Measurements from ENCODE around the gene C19orf33.
"Not testable (repeated sequence)": the region's sequence is repeated elsewhere in the genome, so short reads cannot be mapped to it uniquely, and the experiment has no call there.

The C19orf33 gene

DNA sequence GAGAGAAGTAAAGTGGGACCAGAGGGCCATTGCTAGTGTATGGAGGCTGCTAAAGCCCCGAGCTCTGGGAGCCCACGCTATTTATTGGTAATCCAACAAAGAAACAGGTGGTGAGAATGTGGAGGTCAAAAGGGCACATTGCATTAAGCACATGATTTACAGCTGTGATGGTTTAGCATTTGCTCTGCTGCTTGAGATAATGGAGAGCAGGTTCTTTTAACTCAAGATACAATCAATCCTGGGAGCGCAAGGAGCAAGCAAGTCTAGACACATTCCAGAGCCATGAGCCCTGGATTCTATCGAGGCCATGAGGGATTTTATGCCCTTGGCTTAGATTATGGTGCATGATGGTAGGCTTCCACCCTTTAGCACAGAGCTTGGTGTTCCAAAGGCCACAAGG lies 35.0 kb downstream of the C19orf33 start:
- not testable (repeated sequence) for DNase-seq (ENCODE audit: low spot score)

DNA sequence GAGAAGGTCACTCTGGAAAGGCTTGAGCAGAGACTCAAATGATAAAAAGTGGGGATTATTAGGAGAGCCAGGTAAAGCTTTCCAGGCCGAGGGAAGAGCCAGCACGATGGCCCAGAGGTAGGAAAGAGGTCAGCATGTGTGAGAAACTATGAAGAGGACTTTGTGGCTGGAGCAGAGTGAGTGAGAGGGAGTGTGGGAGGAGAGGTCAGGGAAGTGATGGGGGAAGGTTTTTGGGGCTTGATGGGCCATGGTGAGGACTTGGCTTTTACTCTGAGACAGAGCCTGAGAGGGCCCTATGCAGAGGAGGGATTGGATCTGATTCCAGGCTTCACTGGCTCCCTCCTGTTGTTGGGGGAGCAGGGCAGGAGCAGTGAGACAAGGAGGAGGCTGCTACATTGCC lies 36.9 kb downstream of the C19orf33 start:
- no peak for DNase-seq (ENCODE audit: low spot score)

DNA sequence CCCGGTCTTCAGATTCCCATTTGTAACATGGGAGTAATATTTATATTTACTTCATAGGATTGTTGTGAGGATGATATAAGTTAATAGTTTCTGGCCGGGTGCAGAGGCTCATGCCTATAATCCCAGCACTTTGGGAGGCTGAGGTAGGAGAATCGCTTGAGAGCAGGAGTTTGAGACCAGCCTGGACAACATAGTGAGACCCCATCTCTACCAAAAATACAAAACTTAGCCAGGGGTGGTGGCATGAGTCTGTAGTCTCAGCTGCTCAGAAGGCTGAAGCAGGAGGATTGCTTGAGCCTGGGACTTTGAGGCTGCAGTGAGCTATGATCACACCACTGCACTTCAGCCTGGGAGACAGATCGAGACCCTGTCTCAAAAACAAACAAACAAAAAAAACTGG lies 42.8 kb downstream of the C19orf33 start:
- no peak for DNase-seq (ENCODE audit: low spot score)

DNA sequence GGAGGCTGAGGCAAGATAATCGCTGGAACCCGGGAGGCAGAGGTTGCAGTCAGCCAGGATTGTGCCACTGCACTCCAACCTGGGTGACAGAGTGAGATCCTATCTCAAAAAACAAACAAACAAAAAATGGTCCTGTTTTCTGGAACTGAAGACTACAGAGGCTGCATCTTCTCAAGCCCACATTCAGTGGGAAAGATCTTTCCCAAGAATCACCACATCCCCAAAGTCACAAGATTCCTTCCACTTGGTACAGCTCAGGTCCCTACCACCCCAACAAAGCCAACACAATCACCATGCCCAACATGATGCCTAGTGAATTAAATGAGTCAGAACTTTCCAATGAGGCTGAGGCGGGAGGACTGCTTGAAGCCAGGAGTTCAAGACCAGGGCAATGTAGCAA lies 46.8 kb downstream of the C19orf33 start:
- no peak for DNase-seq (ENCODE audit: low spot score)

DNA sequence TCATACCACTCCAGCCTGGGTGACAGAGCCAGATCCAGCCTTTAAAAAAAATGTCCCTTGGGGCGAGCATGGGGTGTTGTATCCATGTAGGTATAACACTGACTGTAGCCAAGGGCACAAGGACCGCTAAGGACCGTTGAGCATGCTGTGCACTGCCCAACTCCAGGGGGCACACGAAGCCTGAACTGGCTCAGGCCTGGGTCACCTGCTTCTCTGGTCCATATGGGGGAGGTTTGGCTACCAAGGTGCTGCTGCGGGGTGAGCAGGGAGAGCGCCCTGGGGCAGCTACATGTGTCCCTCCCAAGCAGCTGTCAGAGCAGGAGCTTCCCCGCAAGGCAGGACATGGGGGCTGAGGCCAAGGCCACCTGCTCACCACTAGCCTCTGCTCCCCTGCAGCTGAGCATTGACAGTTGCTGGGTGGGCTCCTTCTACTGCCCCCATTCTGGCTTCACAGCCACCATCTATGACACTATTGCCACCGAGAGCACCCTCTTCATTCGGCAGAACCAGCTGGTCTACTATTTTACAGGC lies 47.9 kb downstream of the C19orf33 start:
- DNase-seq (ENCODE audit: low spot score) = no peak

DNA sequence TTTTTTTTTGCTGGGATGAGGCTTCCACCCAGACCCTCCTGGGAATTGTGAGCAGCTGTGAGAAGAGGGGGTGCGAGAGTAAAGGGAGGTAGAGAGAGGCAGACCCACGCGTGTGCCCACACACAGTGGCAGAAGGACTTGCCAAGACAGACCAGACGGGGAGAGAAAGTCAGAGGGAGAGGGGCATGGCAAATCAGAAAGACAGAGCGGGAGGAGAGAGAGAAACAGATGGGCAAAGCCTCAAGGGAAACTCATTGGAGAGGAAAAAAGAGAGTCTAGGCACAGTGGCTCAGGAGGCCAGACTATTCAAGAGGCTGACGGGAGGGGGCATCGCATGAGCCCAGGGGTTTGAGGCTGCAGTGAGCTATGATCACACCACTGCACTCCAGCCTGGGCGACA lies 48.6 kb downstream of the C19orf33 start:
- DNase-seq (ENCODE audit: low spot score) = no peak

All from AG08396 (cell line).